Activated T-cell treated with anti-CD3 and anti-CD28 coated beads, Interleukin-2, amount 50 U/mL, for 72 hours (primary cell): ENCODE results near the gene SLC49A3. TPM values are rescaled to one million over a fixed set of nuclear protein-coding genes. Genes with fewer than 3 reads are reported as not detected.
"Not testable (repeated sequence)": the region's sequence is repeated elsewhere in the genome, so short reads cannot be mapped to it uniquely, and the experiment has no call there.

Experiments
- ATAC-seq, 2 donors: fragments of 150-1000 bp; cut with Tn5 transposase; replicated peaks in 1 of 2; 2 replicates each; pipeline ENCODE4 v1.10.0; 2021; ENCODE audit warnings: moderate library complexity in 2 of 2, mild to moderate bottlenecking in 1 of 2
- DNase-seq, 2 donors: peaks; one replicate each; pipeline ENCODE4 v3.0.0; 2021 to 2022; ENCODE audit warnings: mixed read lengths in 1 of 2
- H3K27ac Mint-ChIP-seq: one replicate; pipeline ENCODE4 v1.8.0; 2022; ENCODE audit warnings: mild to moderate bottlenecking, moderate library complexity, mixed read lengths
- H3K27me3 Mint-ChIP-seq: one replicate; pipeline ENCODE4 v1.8.0; 2022; ENCODE audit warnings: low read depth, mixed read lengths
- H3K36me3 Mint-ChIP-seq, 2 donors: one replicate each; pipeline ENCODE4 v1.8.0; 2022; ENCODE audit warnings: mixed read lengths in 2 of 2, mild to moderate bottlenecking in 1 of 2; ENCODE audit not compliant: insufficient read depth in 2 of 2
- H3K4me1 Mint-ChIP-seq: one replicate; pipeline ENCODE4 v1.8.0; 2022; ENCODE audit warnings: low read depth, mixed read lengths
- H3K4me3 Mint-ChIP-seq, 2 donors: one replicate each; pipeline ENCODE4 v1.8.0; 2022; ENCODE audit warnings: mild to moderate bottlenecking in 2 of 2, mixed read lengths in 2 of 2, moderate library complexity in 2 of 2
- H3K9me3 Mint-ChIP-seq, 2 donors: one replicate each; pipeline ENCODE4 v1.8.0; 2022; ENCODE audit warnings: mixed read lengths in 2 of 2
- total RNA-seq, 2 donors: library from RNA; stranded (reverse); gene quantifications; one replicate each; pipeline ENCODE4 v1.2.3, GENCODE V29; 2022

SLC49A3 gene
- total RNA-seq, 2 donors from 2014 or later, result 0.29 to 0.37 TPM

DNA sequence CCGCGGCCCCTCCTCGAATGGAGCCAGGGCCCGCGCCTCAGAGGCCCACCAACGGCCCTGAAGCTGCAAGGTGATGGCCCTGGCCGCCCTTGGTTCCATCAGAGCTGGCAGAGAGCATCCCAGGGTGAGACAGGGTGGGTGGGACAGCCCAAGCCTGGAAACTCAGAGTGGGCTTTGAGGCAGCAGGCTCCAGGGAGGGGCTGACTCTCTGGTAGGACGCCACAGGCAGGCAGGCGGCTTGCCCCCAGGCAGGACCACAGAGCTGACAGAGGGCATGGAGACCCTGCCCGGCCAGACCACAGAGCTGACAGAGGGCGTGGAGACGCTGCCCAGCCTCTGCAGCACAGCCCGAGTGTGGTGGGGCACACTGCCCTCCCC is 9.9 kb downstream of the SLC49A3 start:
- H3K36me3 Mint-ChIP-seq, result no peaks in the 10 kb centered on the region
- H3K27ac Mint-ChIP-seq, result no peak overlapping the region
- H3K27me3 Mint-ChIP-seq, result no peaks in the 10 kb centered on the region
- peaks cover 6% of the 10 kb centered on the region for H3K4me1 Mint-ChIP-seq
- DNase-seq (no peak), ATAC-seq (no peak)
- H3K9me3 Mint-ChIP-seq, result no peaks in the 10 kb centered on the region
- H3K4me3 Mint-ChIP-seq, result no peak overlapping the region

DNA sequence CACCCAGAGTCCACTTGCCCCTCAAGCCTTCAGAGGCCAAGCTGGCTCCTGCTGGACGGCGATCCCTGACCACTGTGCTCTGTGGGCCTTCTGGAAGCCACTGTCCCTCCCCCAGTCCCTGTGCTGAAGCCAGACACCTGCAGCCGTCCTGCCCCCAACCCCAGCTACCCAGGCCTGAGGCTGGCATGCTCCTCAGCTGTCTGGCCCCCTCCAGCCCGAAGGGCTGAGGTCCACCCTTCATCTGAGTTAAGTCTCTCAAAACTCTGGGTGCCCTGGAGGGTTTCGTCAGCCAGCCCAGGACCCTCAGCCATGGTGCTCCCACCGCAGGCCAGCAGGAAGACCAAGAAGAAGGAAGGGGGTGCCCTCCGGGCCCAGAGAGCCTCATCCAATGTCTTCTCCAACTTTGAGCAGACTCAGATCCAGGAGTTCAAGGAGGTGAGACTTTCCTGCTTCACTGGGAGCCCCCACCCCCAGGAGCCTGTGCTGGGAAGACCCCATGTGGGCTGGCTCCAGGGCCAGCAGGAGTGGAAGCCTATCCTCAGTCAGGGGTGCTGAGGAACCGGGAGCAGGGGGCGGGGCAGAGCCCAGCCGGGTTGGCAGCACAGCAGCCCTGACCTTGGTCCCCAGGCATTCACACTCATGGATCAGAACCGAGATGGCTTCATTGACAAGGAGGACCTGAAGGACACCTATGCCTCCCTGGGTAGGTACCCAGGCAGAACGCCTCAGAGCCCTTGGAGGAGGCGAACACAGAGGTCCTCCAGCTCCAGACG is 10.4 kb downstream of the SLC49A3 start:
- H3K27me3 Mint-ChIP-seq, result no peaks in the 10 kb centered on the region
- peaks cover 8% of the 10 kb centered on the region for H3K4me1 Mint-ChIP-seq
- H3K36me3 Mint-ChIP-seq, result no peaks in the 10 kb centered on the region
- H3K4me3 Mint-ChIP-seq, result no peak overlapping the region
- H3K9me3 Mint-ChIP-seq, result no peaks in the 10 kb centered on the region
- no peak for DNase-seq
- no peak for ATAC-seq
- no peak overlapping the region for H3K27ac Mint-ChIP-seq

DNA sequence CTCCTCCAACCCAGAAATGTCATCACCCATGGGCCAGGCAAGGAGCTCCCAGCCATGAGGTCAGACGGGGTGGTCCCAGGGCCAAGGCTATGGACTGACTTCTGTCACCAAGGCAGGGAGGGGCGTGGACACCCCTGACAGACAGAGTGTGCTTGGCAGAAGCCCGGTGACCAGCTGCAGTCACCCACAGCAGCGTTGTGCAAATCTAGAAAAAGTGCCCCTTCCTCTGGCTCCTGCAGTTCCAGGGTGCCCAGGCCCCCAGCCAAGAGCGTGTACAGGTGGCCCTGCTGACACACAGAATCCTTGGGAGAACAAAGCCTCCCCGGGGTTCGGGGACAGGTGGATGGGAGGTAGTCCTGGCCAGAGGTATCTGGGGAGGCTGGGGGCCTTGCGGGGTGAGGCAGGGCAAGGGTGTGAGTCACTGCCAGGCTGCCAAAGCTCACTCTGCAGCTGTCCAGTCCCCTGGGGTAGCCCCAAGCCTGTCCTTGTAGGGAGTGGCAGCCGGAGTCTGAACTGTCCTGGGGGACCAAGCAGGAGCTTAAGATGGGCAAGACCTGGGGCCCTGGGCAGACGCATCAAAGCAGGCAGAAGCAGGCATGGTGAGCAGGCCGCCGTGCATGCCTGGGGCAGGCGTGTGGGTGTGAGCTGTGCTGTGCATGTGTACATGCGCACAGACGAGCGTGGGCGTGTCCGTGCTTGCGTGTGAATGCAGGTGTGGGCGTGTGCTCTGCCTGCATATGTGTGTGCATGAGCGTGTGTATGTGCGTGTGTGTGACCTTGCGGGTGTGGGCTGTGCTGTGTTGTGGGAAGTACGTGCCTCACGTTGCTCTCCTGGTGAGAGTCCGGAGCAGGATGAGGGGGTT is 11.3 kb downstream of the SLC49A3 start:
- no peak overlapping the region for H3K4me3 Mint-ChIP-seq
- H3K9me3 Mint-ChIP-seq, result no peaks in the 10 kb centered on the region
- ATAC-seq, result no peak
- H3K27ac Mint-ChIP-seq, result no peak overlapping the region
- peaks cover 2 to 5% of the 10 kb centered on the region in 2 donors for H3K36me3 Mint-ChIP-seq
- H3K27me3 Mint-ChIP-seq, result no peaks in the 10 kb centered on the region
- peak; percentile 31 to 33 for DNase-seq
- H3K4me1 Mint-ChIP-seq, result peaks cover 16% of the 10 kb centered on the region

DNA sequence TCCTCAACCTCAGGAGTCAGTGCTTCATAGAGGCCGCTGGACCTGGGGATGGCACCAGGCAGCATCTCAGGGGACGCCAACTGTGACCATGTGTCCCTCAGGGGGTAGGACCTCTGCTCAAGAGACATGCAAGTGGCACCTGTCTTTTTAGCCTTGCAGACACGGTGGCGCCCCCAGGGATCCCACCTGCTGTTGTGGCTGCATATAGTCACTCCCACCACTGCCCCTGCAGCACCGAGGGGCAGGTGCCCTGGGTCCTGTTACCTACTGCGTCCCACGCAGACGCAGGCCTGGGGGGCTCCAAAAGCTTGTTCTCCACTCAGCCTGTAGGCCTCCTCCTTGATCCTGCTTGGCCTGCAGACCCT is 12.1 kb downstream of the SLC49A3 start:
- H3K36me3 Mint-ChIP-seq, result peaks cover 2 to 5% of the 10 kb centered on the region in 2 donors
- no peaks in the 10 kb centered on the region for H3K9me3 Mint-ChIP-seq
- H3K4me3 Mint-ChIP-seq, result peak overlapping the region in 1 of 2 donors; percentile 28
- H3K4me1 Mint-ChIP-seq, result peaks cover 17% of the 10 kb centered on the region
- DNase-seq (no peak), ATAC-seq (no peak)
- no peaks in the 10 kb centered on the region for H3K27me3 Mint-ChIP-seq
- H3K27ac Mint-ChIP-seq, result no peak overlapping the region

DNA sequence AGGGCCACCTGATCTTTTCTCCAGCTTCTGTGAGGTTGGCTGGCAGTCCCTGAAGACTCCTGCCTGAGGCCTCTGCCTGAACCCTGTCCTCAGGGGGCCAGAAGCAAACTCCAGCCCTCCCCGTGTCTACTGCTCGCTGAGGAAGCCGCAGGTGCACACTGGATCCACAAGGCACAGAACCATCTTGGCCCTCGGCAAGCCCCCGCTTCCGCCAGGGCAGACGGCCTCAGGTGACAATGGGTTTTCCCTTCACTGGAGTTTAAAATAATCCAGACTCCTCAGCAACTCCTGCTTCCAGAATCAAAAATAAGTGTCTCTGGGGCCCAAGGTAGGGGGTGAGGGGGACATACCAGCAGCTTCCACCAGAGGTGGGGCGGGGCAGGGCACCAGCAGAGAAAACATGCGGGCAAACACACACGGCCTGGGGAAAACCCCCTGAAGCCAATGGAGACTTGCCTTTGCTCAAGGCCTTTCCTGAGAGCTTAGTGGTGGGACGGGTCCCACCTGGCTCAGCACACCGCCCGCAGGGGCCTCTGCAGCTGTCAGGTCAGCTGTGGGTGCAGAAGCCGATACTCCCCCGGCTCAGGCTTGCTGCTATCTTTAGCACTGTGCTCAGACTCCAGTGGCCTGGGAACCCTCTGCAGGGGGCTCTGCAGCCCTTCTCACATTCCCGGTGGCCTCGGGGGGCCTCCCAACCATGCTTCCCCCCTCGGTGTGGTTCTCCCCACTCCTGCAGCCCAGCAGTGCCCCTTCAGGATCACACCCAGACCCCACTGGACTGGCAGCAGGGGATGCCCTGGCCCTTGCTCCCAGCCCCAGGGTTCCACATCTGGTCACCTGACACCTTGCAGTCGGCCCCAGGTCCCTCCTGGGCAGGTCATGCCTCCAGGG is 12.7 kb downstream of the SLC49A3 start:
- no peak for ATAC-seq

DNA sequence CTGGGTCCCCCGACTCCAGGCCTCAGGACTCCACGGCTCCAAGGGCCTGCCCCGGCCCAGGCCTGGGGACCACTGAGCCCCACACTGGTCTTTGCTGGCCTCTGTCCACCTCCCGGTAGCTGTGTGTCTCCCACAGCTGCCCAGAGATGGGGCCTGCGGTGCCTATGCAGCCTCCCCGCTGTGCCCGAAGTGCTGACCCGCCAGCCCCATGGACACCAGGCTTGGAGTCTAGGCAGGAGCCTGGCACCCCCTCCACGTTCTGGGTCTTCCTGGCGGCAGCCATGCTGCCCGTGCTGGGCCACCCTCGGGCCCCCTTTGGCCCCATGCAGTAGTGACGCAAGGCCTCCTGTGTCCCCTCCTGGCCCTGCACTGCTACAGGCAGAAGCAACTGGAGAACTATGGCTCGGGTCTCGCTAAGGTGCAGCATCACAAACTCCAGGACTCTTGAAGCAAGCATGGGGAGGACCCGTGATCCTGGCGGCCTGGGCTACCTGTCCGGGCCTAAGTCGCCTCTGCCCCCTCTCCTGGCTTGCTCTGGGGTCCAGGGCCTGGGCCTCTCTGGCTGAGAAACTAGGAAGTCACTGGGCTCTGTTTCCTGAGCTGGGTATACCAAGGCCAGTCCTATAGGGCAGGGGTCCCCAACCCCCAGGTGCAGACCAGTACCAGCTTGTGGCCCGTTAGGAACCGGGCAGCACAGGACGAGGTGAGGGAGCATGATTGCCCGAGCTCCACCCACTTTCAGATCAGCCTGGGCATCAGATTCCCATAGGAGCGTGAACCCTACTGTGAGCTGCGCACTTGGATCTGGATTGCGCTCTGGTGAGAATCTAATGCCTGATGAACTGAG is 13.7 kb downstream of the SLC49A3 start:
- Mint-ChIP-seq H3K4me1 (peaks cover 11% of the 10 kb centered on the region), H3K27me3 (no peaks in the 10 kb centered on the region), H3K27ac (peak overlapping the region; percentile 88), H3K36me3 (peaks cover 3 to 5% of the 10 kb centered on the region in 2 donors), H3K4me3 (peak overlapping the region; percentile 91 to 92), H3K9me3 (no peaks in the 10 kb centered on the region)
- DNase-seq, result no peak
- peak; percentile 1 to 4 for ATAC-seq

More for the DNA sequence above, 12.7 kb downstream of the SLC49A3 start:
- DNase-seq, result no peak
- H3K4me1 Mint-ChIP-seq, result peaks cover 17% of the 10 kb centered on the region
- H3K4me3 Mint-ChIP-seq, result peak overlapping the region; percentile 28 to 56
- H3K27ac Mint-ChIP-seq, result no peak overlapping the region
- peaks cover 2 to 5% of the 10 kb centered on the region in 2 donors for H3K36me3 Mint-ChIP-seq
- no peaks in the 10 kb centered on the region for H3K9me3 Mint-ChIP-seq
- H3K27me3 Mint-ChIP-seq, result no peaks in the 10 kb centered on the region

DNA sequence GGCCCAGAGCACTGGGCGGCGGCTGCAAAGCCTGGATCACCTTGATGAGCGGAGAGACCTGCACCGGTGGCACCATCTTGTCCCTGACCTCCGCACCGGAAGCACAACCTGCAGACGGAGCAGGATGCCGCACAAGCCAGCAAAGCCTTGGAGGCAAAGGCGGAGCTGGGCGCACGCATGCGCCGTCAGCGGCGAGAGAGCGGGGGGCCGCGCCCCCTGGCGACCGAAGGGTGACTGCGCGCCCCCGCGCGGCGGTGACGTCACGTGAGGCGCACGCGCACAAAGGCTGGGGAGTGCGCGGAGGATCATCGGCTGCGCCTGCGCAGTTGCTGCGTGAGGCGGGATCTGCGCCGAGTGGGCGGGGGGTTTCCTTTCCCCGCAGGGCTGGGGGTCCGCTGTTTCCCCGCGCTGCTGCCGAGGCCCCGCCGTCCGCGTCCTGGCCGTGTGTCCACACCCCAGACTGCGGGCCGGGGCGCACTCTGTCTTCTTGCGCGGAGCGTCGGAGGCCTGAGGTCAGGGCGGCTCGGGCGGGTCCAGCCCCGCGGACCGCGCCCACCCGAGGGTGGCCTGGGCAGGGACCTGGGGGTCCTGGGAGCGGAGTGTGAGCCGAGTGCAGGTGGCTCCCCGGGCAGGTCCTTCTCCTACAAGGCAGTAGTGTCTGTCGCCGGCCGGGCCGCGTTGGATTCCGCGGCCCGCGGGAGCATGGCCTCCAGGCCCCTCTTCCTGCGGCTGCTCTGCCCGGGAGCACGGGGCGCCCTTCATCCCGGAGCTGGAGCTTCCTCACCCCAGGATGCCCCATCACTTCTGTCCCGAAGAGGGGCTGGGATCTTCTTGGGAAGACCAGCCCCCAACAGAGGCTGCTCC is 14.5 kb downstream of the SLC49A3 start, which contains the start of the genes ATP5ME and MYL5:
Gene ATP5ME, minus strand, starts transcription at position 105 of the 864 bp plus-strand sequence. Its CDS starts 29 bp downstream, at position 76.
Gene MYL5, plus strand, starts transcription at position 371 of the 864 bp plus-strand sequence. CDS start 3,485 bp downstream, outside the sequence.
- no peaks in the 10 kb centered on the region for H3K27me3 Mint-ChIP-seq
- DNase-seq, result peak; percentile 97 to 98
- peak; percentile 94 to 95 for ATAC-seq
- H3K9me3 Mint-ChIP-seq, result no peaks in the 10 kb centered on the region
- H3K27ac Mint-ChIP-seq, result peak within 1 kb of the TSS; percentile 88
- peak within 1 kb of the TSS; percentile 91 to 92 for H3K4me3 Mint-ChIP-seq
- peaks cover 3 to 5% of the 10 kb centered on the region in 2 donors for H3K36me3 Mint-ChIP-seq
- peaks cover 11% of the 10 kb centered on the region for H3K4me1 Mint-ChIP-seq

DNA sequence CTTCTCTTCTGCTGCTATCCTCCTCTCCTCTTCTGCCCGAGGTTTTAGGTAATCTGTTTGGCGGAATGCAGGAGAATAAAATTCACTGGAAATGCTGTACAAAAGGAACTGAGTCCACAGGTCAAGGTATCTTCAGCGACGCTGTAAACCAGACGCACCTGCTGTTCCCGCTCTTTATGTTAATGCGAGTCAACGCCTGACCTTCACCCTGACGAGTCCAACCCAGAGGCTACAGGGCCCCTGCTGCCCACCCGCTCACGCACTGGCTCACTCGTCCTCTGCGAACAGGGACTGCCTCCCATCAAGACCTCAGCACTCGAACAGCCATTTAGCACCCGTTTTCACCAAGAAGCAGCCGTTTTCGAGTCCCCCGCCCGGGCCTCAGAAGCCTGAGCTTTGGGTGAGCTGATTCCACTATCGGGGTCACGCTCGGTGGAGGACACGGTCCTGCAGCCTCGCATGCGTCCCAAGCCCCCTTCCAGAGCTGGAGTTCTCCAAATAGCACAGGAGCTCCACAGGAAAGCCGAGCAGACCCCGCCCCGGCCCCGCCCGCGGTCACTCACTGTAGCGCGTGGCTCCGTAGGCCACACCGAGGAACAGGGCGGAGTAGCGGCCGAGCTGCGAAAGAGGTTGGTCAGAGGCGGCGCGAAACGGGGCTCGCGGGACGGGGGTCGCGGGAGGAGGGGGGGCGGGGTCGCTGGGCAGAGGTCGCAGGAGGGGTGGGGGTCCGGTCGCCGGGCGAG is 15.4 kb downstream of the SLC49A3 start:
- Mint-ChIP-seq H3K27ac (peak overlapping the region; percentile 80), H3K36me3 (peaks cover 3 to 5% of the 10 kb centered on the region in 2 donors), H3K9me3 (no peaks in the 10 kb centered on the region), H3K4me3 (peak overlapping the region; percentile 91), H3K27me3 (no peaks in the 10 kb centered on the region), H3K4me1 (peaks cover 11% of the 10 kb centered on the region)
- ATAC-seq (peak; percentile 2 to 17), DNase-seq (no peak)

DNA sequence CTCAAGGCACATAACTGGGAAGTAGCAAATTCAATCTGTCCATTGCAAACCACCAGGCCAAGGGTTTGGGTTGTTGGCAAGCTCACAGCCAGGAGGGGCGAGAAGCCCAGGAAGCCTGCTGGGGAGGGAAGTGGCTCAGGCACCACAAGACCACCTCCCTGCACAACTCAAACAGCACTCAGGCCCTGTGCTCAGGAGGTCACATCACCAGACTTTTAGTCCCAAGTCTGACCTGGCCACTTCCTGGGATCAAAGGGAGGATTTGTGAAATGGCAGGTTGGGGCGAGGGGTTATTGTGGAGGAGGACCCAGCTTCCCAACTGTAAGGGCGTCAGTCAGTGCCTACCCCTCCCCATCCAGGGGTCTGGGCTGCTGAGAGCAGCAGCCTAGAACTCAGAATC is 17.2 kb downstream of the SLC49A3 start:
- Mint-ChIP-seq H3K9me3 (no peaks in the 10 kb centered on the region), H3K27ac (no peak overlapping the region), H3K4me1 (peaks cover 11% of the 10 kb centered on the region), H3K27me3 (no peaks in the 10 kb centered on the region), H3K36me3 (peaks cover 3 to 5% of the 10 kb centered on the region in 2 donors), H3K4me3 (no peak overlapping the region)
- no peak for ATAC-seq
- DNase-seq, result no peak

DNA sequence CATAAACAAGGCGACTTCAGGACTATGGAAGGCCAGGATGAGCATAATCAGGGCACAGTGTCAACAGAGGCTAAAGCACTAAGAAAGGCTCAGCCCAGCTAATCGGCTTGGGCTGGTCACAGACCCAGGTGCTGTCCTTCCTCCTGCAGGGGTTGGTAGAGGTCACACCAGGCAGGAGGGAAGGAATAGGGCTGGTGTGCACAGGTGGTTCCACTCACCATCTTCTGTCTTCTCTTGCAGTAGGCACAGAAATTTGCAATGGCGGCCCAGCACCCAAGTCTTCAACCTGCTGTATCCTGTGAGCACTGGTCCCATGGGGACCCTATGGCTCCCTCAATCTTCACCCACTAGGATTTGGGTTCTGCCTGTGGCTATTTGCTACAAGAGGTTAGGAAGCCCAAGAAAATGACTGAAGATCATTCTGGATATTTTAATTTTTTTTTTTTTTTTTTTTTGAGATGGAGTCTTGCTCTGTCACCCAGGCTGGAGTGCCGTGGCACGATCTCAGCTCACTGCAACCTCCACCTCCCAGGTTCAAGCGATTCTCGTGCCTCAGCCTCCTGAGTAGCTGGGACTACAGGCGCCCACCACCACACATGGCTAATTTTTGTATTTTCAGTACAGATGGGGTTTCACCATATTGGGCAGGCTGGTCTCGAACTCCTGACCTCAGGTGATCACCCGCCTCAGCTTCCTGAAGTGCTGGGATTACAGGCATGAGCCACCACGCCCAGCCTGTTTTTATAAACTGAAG is 19.0 kb downstream of the SLC49A3 start:
- H3K27me3 Mint-ChIP-seq, H3K27ac Mint-ChIP-seq, H3K4me3 Mint-ChIP-seq, ATAC-seq, DNase-seq, H3K9me3 Mint-ChIP-seq, H3K36me3 Mint-ChIP-seq: not testable (repeated sequence)
- peaks cover 11% of the 10 kb centered on the region for H3K4me1 Mint-ChIP-seq
